Measurements from ENCODE around the gene USP3. TPM values are rescaled to one million over a fixed set of nuclear protein-coding genes. Genes with fewer than 3 reads are reported as not detected.

The USP3 gene
- total and polyA plus RNA-seq, 2 experiments from 2014 or later = 20.2 to 26.0 TPM

DNA sequence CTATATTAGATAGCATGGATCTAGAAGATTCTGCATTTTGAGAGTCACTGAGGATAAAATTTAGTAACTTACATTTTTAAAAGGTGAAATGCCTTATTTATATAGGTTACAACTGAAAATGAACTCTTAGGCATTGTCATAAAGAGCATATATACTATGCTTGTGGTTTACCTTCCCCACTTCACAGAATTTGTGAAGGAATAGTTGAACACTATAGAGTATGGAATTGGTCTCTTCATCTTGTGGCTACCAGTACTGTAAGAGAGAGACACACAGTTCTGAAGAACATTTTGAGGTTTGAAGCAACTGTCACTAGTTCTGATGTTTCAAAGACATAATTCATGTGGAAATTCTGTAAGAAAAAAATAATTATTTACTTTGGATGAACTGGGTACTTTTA lies 51.1 kb downstream of the USP3 start:
- H3K4me1 ChIP-seq (ENCODE audit: low read depth) = peaks cover 26% of the 10 kb centered on the region
- no peaks in the 10 kb centered on the region for H3K27me3 ChIP-seq
- no peak for TF ChIP-seq CTCF (IDR thresholded peaks at IDR 0.05; ENCODE audit: low read depth, low read length)
- DNase-seq (ENCODE audit: low read depth in 1 of 2, low spot score in 1 of 2) = no peak
- no peak overlapping the region for H3K4me3 ChIP-seq
- no peaks in the 10 kb centered on the region for H3K36me3 ChIP-seq
- no peaks in the 10 kb centered on the region for H3K9me3 ChIP-seq (ENCODE audit: low read depth)
- H3K27ac ChIP-seq = no peak overlapping the region

DNA sequence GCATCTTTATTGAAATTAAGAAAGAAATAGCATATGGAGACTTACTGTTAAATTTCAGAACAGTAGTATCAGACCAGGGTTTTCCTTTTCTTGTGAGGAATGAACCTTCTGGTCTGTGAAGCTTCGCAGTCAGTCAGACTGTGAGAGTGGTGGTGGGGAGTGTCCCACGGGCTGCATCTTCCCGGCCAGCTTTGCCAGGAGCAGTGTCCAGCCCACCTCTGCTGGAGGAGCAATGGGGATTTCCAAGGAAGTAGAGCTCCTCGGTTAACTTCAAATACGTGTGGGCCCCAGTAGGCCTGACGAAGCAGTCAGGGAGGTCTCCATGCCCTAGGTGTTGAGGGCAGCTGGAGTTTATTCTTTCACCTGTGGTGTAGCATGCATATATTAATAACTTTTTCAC lies 51.9 kb downstream of the USP3 start:
- DNase-seq (ENCODE audit: low read depth in 1 of 2, low spot score in 1 of 2) = no peak
- TF ChIP-seq CTCF (IDR thresholded peaks at IDR 0.05; ENCODE audit: low read depth, low read length) = no peak
- Histone ChIP-seq H3K27me3 (no peaks in the 10 kb centered on the region), H3K9me3 (ENCODE audit: low read depth) (no peaks in the 10 kb centered on the region), H3K4me3 (no peak overlapping the region), H3K36me3 (no peaks in the 10 kb centered on the region), H3K27ac (no peak overlapping the region), H3K4me1 (ENCODE audit: low read depth) (peaks cover 26% of the 10 kb centered on the region)

DNA sequence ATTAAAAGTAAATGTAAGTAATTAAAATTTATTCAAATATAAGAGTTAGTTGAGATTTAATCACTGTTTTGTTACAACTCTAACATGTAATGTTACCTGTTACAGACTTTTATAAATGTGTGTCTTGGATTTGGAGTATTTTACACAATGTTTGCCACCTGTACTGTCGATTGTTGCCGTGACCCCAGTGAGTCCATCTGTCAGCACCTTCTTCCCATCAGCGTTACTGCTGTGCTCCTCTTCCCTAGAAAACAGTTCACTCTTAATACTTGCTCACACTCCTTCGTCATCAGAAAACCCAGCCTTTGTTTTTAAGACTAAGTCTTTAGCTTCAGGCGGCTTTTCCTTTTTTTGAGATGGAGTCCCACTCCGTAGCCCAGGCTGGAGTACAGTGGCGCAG lies 52.3 kb downstream of the USP3 start:
- H3K27me3 ChIP-seq = no peaks in the 10 kb centered on the region
- no peak for DNase-seq (ENCODE audit: low read depth in 1 of 2, low spot score in 1 of 2)
- H3K4me3 ChIP-seq = no peak overlapping the region
- no peaks in the 10 kb centered on the region for H3K9me3 ChIP-seq (ENCODE audit: low read depth)
- H3K27ac ChIP-seq = no peak overlapping the region
- no peak for TF ChIP-seq CTCF (IDR thresholded peaks at IDR 0.05; ENCODE audit: low read depth, low read length)
- H3K4me1 ChIP-seq (ENCODE audit: low read depth) = peaks cover 22% of the 10 kb centered on the region
- no peaks in the 10 kb centered on the region for H3K36me3 ChIP-seq

GRCh38 chr15:63559753-63560152 lies 55.4 kb downstream of the USP3 start:
- DNase-seq (ENCODE audit: low read depth in 1 of 2, low spot score in 1 of 2) = no peak
- TF ChIP-seq CTCF (IDR thresholded peaks at IDR 0.05; ENCODE audit: low read depth, low read length) = no peak

GRCh38 chr15:63560741-63561448 lies 56.5 kb downstream of the USP3 start:
- DNase-seq (ENCODE audit: low read depth in 1 of 2, low spot score in 1 of 2) = no peak
- Histone ChIP-seq H3K4me1 (ENCODE audit: low read depth) (peaks cover 3% of the 10 kb centered on the region), H3K9me3 (ENCODE audit: low read depth) (no peaks in the 10 kb centered on the region), H3K27me3 (no peaks in the 10 kb centered on the region), H3K36me3 (no peaks in the 10 kb centered on the region), H3K27ac (no peak overlapping the region), H3K4me3 (no peak overlapping the region)
- no peak for TF ChIP-seq CTCF (IDR thresholded peaks at IDR 0.05; ENCODE audit: low read depth, low read length)

More at GRCh38 chr15:63559753-63560152, 55.4 kb downstream of the USP3 start:
- Histone ChIP-seq H3K27me3 (no peaks in the 10 kb centered on the region), H3K36me3 (no peaks in the 10 kb centered on the region), H3K9me3 (ENCODE audit: low read depth) (no peaks in the 10 kb centered on the region), H3K4me1 (ENCODE audit: low read depth) (peaks cover 3% of the 10 kb centered on the region), H3K4me3 (no peak overlapping the region), H3K27ac (no peak overlapping the region)

Data from cardiac muscle cell (in vitro differentiated cells and primary cell).